ENCODE measurements around the gene CLEC11A. TPM values are rescaled to one million over a fixed set of nuclear protein-coding genes. Genes with fewer than 3 reads are reported as not detected.

Gene CLEC11A
- polyA plus RNA-seq, 1 experiment, result 136 TPM

GRCh38 chr19:50695251-50696093 is 27.7 kb upstream of the CLEC11A start:
- no peaks in the 10 kb centered on the region for H3K36me3 ChIP-seq (ENCODE audit: control insufficient read depth, insufficient read depth, low read length)
- ChIA-PET CTCF (interaction anchor here (2.2 kb wide), 1 partner anchor 26 kb away, joined by 7 read pairs; no protein-coding TSS in a partner anchor), POLR2A (no interaction called here)
- DNase-seq (ENCODE audit: low read depth), result no peak
- H3K4me3 ChIP-seq (ENCODE audit: low read depth, low read length), result no peak overlapping the region
- TF ChIP-seq, protein P1, sequence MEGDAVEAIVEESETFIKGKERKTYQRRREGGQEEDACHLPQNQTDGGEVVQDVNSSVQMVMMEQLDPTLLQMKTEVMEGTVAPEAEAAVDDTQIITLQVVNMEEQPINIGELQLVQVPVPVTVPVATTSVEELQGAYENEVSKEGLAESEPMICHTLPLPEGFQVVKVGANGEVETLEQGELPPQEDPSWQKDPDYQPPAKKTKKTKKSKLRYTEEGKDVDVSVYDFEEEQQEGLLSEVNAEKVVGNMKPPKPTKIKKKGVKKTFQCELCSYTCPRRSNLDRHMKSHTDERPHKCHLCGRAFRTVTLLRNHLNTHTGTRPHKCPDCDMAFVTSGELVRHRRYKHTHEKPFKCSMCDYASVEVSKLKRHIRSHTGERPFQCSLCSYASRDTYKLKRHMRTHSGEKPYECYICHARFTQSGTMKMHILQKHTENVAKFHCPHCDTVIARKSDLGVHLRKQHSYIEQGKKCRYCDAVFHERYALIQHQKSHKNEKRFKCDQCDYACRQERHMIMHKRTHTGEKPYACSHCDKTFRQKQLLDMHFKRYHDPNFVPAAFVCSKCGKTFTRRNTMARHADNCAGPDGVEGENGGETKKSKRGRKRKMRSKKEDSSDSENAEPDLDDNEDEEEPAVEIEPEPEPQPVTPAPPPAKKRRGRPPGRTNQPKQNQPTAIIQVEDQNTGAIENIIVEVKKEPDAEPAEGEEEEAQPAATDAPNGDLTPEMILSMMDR (IDR thresholded peaks at IDR 0.05; ENCODE audit: insufficient read depth, low read depth, low read length), result no peak
- peaks cover 12% of the 10 kb centered on the region for H3K27me3 ChIP-seq (ENCODE audit: control insufficient read depth, insufficient read depth, low read length)

DNA sequence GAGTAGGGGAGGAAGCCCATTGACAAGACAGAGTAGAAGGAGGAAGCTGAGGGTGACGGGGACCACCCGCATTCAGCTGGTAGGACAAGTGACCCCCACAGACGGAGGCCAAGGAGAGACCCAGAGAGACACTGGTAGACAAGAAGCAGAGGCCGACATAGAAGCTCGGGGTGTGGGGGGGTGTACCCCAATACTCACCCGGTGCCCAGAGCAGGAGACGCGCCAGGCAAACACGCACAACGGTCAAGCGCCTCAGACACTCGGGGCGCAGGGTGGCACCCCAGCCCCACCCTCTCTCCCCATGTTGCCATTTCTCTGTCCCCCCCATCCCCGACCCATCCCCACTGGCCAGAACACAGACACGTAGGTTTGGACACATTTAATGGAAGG is 27.1 kb upstream of the CLEC11A start:
- no peak overlapping the region for H3K4me3 ChIP-seq (ENCODE audit: low read depth, low read length)
- CTCF ChIA-PET, result interaction anchor here (2.2 kb wide), 1 partner anchor 26 kb away, joined by 7 read pairs; no protein-coding TSS in a partner anchor
- POLR2A ChIA-PET, result no interaction called here
- no peaks in the 10 kb centered on the region for H3K36me3 ChIP-seq (ENCODE audit: control insufficient read depth, insufficient read depth, low read length)
- DNase-seq (ENCODE audit: low read depth), result no peak
- peaks cover 12% of the 10 kb centered on the region for H3K27me3 ChIP-seq (ENCODE audit: control insufficient read depth, insufficient read depth, low read length)
- TF ChIP-seq, protein P1 (IDR thresholded peaks at IDR 0.05; ENCODE audit: insufficient read depth, low read depth, low read length), result no peak

DNA sequence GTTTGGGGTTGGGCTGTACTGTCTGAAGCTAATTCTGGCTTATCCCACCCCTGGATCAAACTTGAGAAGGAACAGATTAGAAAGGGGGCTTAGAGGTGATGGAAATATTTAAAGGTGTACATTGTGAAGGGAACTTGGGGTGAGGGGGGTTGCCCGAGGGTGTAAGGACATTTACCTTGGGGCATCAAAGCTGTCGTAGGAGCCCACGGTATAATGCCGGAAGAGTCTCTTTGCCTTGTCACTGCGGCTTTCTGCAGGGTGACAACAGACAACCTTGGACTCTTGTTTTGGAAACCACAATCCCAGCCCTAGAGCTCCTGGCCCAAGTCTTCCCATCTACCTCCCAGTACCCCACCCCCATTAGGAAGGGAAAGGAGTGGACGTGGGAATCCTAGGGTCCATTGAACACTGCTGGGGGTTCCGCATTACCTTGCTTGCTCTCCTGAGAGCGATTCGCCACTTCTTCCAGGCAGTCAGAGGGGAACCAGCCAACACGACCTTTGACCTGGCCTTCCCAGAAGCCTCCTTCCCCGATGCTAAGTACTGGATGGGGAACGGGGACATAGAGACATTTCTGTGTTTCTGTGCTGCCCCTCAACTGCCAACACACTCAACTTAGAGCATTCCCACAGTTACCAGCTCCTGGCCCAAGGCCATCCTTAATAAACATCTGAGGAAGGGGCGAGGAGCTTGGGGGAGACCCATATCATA is 25.6 kb upstream of the CLEC11A start:
- ChIA-PET POLR2A (no interaction called here), CTCF (interaction anchor here (0.6 to 2.2 kb wide), 4 partner anchors 16 to 142 kb away, joined by 3 to 7 read pairs (median 3); no protein-coding TSS in a partner anchor)
- TF ChIP-seq, protein P1 (IDR thresholded peaks at IDR 0.05; ENCODE audit: insufficient read depth, low read depth, low read length), result no peak
- no peak for DNase-seq (ENCODE audit: low read depth)
- no peak overlapping the region for H3K4me3 ChIP-seq (ENCODE audit: low read depth, low read length)
- H3K36me3 ChIP-seq (ENCODE audit: control insufficient read depth, insufficient read depth, low read length), result no peaks in the 10 kb centered on the region
- H3K27me3 ChIP-seq (ENCODE audit: control insufficient read depth, insufficient read depth, low read length), result peaks cover 12% of the 10 kb centered on the region

GRCh38 chr19:50701367-50701985 is 21.7 kb upstream of the CLEC11A start:
- Histone ChIP-seq H3K27me3 (ENCODE audit: control insufficient read depth, insufficient read depth, low read length) (peaks cover 3% of the 10 kb centered on the region), H3K36me3 (ENCODE audit: control insufficient read depth, insufficient read depth, low read length) (no peaks in the 10 kb centered on the region), H3K4me3 (ENCODE audit: low read depth, low read length) (no peak overlapping the region)
- TF ChIP-seq, protein P1 (IDR thresholded peaks at IDR 0.05; ENCODE audit: insufficient read depth, low read depth, low read length), result no peak
- POLR2A ChIA-PET, result no interaction called here
- no peak for DNase-seq (ENCODE audit: low read depth)
- CTCF ChIA-PET, result interaction anchor here (0.8 to 2.6 kb wide), 3 partner anchors 32 to 36 kb away, joined by 3 to 8 read pairs (median 4); no protein-coding TSS in a partner anchor
